Mucosa of rectum (tissue), 2 donors: ENCODE results near the gene CSTPP1.

Experiments
- H3K27ac ChIP-seq, 2 donors: one replicate each; pipeline ENCODE4 v1.7.0; 2013; ENCODE audit warnings: inconsistent platforms in 2 of 2, low read depth in 2 of 2, low read length in 2 of 2
- H3K27me3 ChIP-seq, 2 donors: one replicate each; pipeline ENCODE4 v1.7.0; 2013; ENCODE audit warnings: low read length in 2 of 2; ENCODE audit not compliant: control insufficient read depth in 2 of 2, insufficient read depth in 2 of 2
- H3K36me3 ChIP-seq, 2 donors: one replicate each; pipeline ENCODE4 v1.7.0; 2013; ENCODE audit warnings: low read length in 2 of 2; ENCODE audit not compliant: control insufficient read depth in 2 of 2, insufficient read depth in 2 of 2
- H3K4me1 ChIP-seq, 2 donors: one replicate each; pipeline ENCODE4 v1.7.0; 2013; ENCODE audit warnings: low read length in 2 of 2, mild to moderate bottlenecking in 1 of 2; ENCODE audit not compliant: control insufficient read depth in 2 of 2, insufficient read depth in 2 of 2
- H3K4me3 ChIP-seq, 2 donors: one replicate each; pipeline ENCODE4 v1.7.0; 2013; ENCODE audit warnings: low read length in 2 of 2
- H3K9ac ChIP-seq, 2 donors: one replicate each; pipeline ENCODE4 v1.7.0; 2013; ENCODE audit warnings: low read length in 2 of 2, low read depth in 1 of 2, mild to moderate bottlenecking in 1 of 2
- H3K9me3 ChIP-seq, 2 donors: one replicate each; pipeline ENCODE4 v1.7.0; 2013; ENCODE audit warnings: low read length in 2 of 2; ENCODE audit not compliant: control insufficient read depth in 2 of 2
- donor health status: healthy.
- donor health status: Normal muscosa, but diverticular disease.

Gene CSTPP1

DNA sequence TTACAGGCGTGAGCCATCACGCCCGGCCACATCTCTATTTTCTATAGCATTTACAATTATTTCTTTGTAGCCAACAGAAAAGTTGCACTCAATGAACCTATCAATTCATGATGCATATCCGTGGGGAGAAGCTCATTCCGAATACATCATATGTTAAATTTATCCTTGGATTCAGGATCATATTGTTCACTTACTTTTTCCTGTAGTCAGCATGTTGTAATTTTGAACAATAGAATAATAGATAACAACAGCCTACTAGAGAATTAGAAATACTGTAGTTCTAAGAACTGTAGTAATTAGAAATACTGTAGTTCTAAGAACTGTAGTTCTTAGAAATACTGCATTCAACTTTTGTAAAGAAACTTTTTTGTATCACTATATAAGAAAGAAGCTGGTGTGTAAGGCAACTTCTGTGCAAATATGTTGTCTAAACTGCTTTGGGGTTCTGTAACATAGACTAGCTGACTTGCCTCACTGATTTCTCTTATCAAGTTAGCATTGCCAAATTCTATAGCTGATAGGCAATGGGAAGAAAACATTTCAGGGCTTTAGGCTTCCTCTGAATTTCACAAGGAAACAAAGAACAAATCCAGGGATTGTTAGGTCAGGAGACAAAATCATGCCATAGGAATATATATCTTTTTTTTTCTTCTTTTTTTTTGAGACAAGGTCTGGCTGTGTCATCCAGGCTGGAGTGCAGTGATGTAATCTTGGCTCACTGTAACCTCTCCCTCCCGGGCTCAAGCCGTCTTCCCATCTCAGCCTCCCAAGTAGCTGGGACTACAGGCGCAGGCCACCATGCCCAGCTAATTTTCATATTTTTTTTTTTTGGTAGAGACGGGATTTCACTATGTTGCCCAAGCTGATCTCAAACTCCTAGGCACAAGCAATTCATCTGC is 91.9 kb downstream of the CSTPP1 start:
- Histone ChIP-seq H3K9ac (no peak overlapping the region), H3K36me3 (no peaks in the 10 kb centered on the region), H3K4me3 (no peak overlapping the region), H3K9me3 (no peaks in the 10 kb centered on the region), H3K27me3 (no peaks in the 10 kb centered on the region), H3K27ac (no peak overlapping the region), H3K4me1 (no peaks in the 10 kb centered on the region)

GRCh38 chr11:47033439-47033838 is 96.9 kb downstream of the CSTPP1 start:
- Histone ChIP-seq H3K9ac (no peak overlapping the region), H3K4me1 (peaks cover 0 to 2% of the 10 kb centered on the region in 2 donors), H3K27me3 (no peaks in the 10 kb centered on the region), H3K9me3 (no peaks in the 10 kb centered on the region), H3K36me3 (no peaks in the 10 kb centered on the region), H3K27ac (no peak overlapping the region), H3K4me3 (no peak overlapping the region)

GRCh38 chr11:47034091-47034490 is 97.5 kb downstream of the CSTPP1 start:
- no peaks in the 10 kb centered on the region for H3K9me3 ChIP-seq
- H3K27ac ChIP-seq = no peak overlapping the region
- H3K4me1 ChIP-seq = peaks cover 0 to 2% of the 10 kb centered on the region in 2 donors
- H3K4me3 ChIP-seq = no peak overlapping the region
- no peak overlapping the region for H3K9ac ChIP-seq
- no peaks in the 10 kb centered on the region for H3K36me3 ChIP-seq
- H3K27me3 ChIP-seq = no peaks in the 10 kb centered on the region

- Histone ChIP-seq H3K36me3 (no peaks in the 10 kb centered on the region), H3K27me3 (no peaks in the 10 kb centered on the region), H3K27ac (no peak overlapping the region), H3K4me3 (no peak overlapping the region), H3K9me3 (no peaks in the 10 kb centered on the region), H3K9ac (no peak overlapping the region), H3K4me1 (peaks cover 0 to 2% of the 10 kb centered on the region in 2 donors)
These were observed 98.5 kb downstream of the CSTPP1 start for GRCh38 chr11:47035108-47035507.

GRCh38 chr11:47044119-47044518 is 107.6 kb downstream of the CSTPP1 start:
- Histone ChIP-seq H3K27ac (no peak overlapping the region), H3K9ac (no peak overlapping the region), H3K9me3 (no peaks in the 10 kb centered on the region), H3K27me3 (no peaks in the 10 kb centered on the region), H3K4me1 (no peaks in the 10 kb centered on the region), H3K4me3 (no peak overlapping the region), H3K36me3 (no peaks in the 10 kb centered on the region)

DNA sequence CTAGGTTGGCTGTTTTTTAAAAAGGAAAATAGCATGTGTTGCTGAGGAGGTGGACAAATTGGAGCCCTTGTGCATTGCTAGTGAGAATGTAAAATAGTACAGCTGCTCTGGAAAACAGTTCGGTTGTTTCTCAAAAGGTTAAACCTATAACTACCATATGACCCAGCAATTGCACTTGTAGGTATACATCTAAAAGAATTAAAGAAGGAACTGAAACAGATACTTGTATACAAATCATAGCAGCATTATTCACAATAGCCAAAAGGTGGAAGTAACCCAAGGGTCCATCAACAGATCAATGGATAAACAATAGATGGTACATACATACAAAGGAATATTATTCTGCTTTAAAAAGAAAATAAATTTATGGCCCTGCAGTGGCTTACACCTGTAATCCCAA is 111.4 kb downstream of the CSTPP1 start:
- Histone ChIP-seq H3K9ac (no peak overlapping the region), H3K27me3 (no peaks in the 10 kb centered on the region), H3K4me1 (no peaks in the 10 kb centered on the region), H3K9me3 (no peaks in the 10 kb centered on the region), H3K36me3 (no peaks in the 10 kb centered on the region), H3K4me3 (no peak overlapping the region), H3K27ac (no peak overlapping the region)

DNA sequence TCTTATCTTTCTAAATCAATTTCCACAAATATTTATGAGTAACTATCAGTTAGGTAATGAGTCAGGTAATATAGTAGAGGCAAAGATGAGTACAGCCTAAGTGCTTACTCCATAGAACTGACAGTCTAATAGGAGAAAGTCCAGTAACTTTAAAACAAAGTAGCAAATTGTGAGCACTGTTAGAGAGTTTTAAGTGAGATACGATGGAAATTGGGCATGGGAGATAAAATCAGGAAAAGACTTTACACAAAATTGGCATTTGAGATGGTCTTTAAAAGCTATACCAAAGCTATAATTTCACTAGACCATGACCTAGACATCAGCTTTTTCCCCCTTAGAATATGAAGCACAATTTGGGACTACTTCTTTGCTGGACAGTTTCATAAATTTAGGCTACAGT is 113.7 kb downstream of the CSTPP1 start:
- Histone ChIP-seq H3K9ac (no peak overlapping the region), H3K27me3 (no peaks in the 10 kb centered on the region), H3K4me1 (no peaks in the 10 kb centered on the region), H3K36me3 (no peaks in the 10 kb centered on the region), H3K9me3 (no peaks in the 10 kb centered on the region), H3K4me3 (no peak overlapping the region), H3K27ac (no peak overlapping the region)

DNA sequence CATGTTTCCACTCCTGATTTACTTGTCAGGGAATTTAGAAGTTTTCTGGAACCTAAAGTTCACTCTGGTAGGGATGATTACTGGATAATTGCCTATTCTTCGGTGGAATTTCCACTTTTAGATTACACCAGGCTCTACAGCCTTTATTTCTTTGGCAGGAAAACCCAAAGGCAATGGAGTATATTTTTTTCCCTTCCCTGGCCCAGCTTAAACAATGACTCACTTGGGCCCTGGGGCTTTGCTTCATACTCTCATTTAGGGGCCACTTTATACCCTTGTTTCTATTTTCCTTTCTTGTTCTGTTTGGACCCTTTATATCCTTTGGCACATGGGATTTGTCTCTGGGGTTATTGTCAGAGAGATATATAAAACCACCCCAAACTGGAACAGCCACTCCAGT is 114.7 kb downstream of the CSTPP1 start:
- Histone ChIP-seq H3K27ac (no peak overlapping the region), H3K27me3 (no peaks in the 10 kb centered on the region), H3K4me3 (no peak overlapping the region), H3K9ac (no peak overlapping the region), H3K9me3 (no peaks in the 10 kb centered on the region), H3K4me1 (no peaks in the 10 kb centered on the region), H3K36me3 (no peaks in the 10 kb centered on the region)

DNA sequence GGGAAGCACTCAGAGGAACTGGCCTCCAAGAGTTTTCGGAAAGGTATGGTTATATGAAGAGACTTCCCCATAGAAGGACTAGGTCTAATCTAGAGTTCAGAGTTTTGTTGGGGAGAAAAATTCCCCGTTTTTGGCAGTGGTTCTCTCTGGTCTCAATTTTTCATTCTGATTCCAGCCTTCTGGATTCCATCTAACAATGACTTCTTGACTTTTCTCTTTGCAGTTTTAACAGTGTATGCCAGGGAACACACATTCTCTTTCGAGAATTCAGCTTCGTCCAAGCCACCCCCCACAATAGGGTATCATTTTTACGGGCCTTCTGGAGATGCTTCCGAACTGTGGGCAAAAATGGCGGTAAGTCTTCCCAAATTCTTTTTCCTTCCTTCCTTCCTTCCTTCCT is 115.6 kb downstream of the CSTPP1 start:
- Histone ChIP-seq H3K27me3 (no peaks in the 10 kb centered on the region), H3K36me3 (no peaks in the 10 kb centered on the region), H3K4me1 (no peaks in the 10 kb centered on the region), H3K9ac (no peak overlapping the region), H3K27ac (no peak overlapping the region), H3K4me3 (no peak overlapping the region), H3K9me3 (no peaks in the 10 kb centered on the region)

GRCh38 chr11:47052576-47052975 is 116.0 kb downstream of the CSTPP1 start:
- Histone ChIP-seq H3K27ac (no peak overlapping the region), H3K4me1 (no peaks in the 10 kb centered on the region), H3K9me3 (no peaks in the 10 kb centered on the region), H3K36me3 (no peaks in the 10 kb centered on the region), H3K9ac (no peak overlapping the region), H3K27me3 (no peaks in the 10 kb centered on the region), H3K4me3 (no peak overlapping the region)
